HepG2 (cell line): Measurements from ENCODE around the gene CPS1. TPM values are rescaled to one million over a fixed set of nuclear protein-coding genes. Genes with fewer than 3 reads are reported as not detected.

Source experiments
- ATAC-seq: fragments of 200-7000 bp; cut with Tn5 transposase; 3 replicates; pipeline ENCODE4 v1.9.1; 2020; ENCODE audit warnings: mild to moderate bottlenecking, moderate library complexity
- BruUV-seq: library from RNA; stranded (reverse); fragments of 400-500 nt; replicated peaks from 2 replicates; lab custom pipeline; 2021; lab: Mats Ljungman, UMichigan
- CTCF ChIA-PET: fragments of 300-600 bp; formaldehyde crosslinking; extraction: SDS; loops from one replicate; lab custom pipeline; 2021; ENCODE audit warnings: low total read pairs, inconsistent platforms, low intra/inter-chr PET ratio; lab: Yijun Ruan, JAX
- POLR2A ChIA-PET: fragments of 350-600 bp; sonication (Branson Sonifier 250); formaldehyde crosslinking; loops from one replicate; lab custom pipeline; 2020; ENCODE audit warnings: antibody characterized with exemption, inconsistent platforms; lab: Yijun Ruan, JAX
- DNase-seq: peaks from one replicate; pipeline ENCODE4 v3.0.0-alpha.2; 2015; ENCODE audit warnings: low spot score
- FAIRE-seq: peaks from 3 replicates; lab custom pipeline; 2011; peaks lifted over from hg19 to GRCh38; lab: Jason Lieb, UNC
- H2AFZ ChIP-seq: one replicate; pipeline ENCODE4 v1.6.1; 2011; ENCODE audit warnings: low read length, inconsistent platforms
- H3K27ac ChIP-seq: fragments of 300-600 bp; 3 replicates; pipeline ENCODE4 v1.8.0; 2011; ENCODE audit warnings: mixed run types, mild to moderate bottlenecking, mixed read lengths, low read length, inconsistent platforms; ENCODE audit not compliant: insufficient read depth; ENCODE audit errors: extremely low read length
- H3K27me3 ChIP-seq, 2 experiments: fragments of 200-600 bp in 1 of 2; 2 replicates in 1 of 2; 3 replicates in 1 of 2; pipeline versions ENCODE4 v1.6.0 to v1.8.0; 2011; ENCODE audit warnings: low read length in 2 of 2, mild to moderate bottlenecking in 2 of 2, moderate library complexity in 2 of 2, inconsistent platforms in 1 of 2; ENCODE audit not compliant: insufficient read depth in 2 of 2, control insufficient read depth in 1 of 2
- H3K36me3 ChIP-seq, 2 experiments: fragments of 200-600 bp in 1 of 2; replicated peaks in 1 of 2; 2 replicates in 1 of 2; 3 replicates in 1 of 2; pipeline versions ENCODE4 v1.5.1 to v1.8.0; 2011; ENCODE audit warnings: low read length in 2 of 2, inconsistent platforms in 1 of 2; ENCODE audit not compliant: insufficient read depth in 2 of 2, control insufficient read depth in 1 of 2
- H3K4me1 ChIP-seq: 2 replicates; pipeline ENCODE4 v1.5.1; 2012; ENCODE audit warnings: low read length, inconsistent platforms; ENCODE audit not compliant: insufficient read depth
- H3K4me2 ChIP-seq: 2 replicates; pipeline ENCODE4 v1.6.0; 2011; ENCODE audit warnings: low read depth, low read length, inconsistent platforms
- H3K4me3 ChIP-seq, 3 experiments: fragments of 200-600 bp in 1 of 3; sonication (generic), shearing (Covaris generic) in 1 of 3; replicated peaks in 1 of 3; 2 replicates each; pipeline ENCODE4 v1.5.1; 2011 to 2016; ENCODE audit warnings: low read length in 3 of 3, inconsistent platforms in 2 of 3, low read depth in 2 of 3, mild to moderate bottlenecking in 2 of 3, control low read depth in 1 of 3, mixed read lengths in 1 of 3; ENCODE audit not compliant: insufficient read depth in 1 of 3
- H3K79me2 ChIP-seq: one replicate; pipeline ENCODE4 v1.6.1; 2011; ENCODE audit warnings: low read length, inconsistent platforms; ENCODE audit not compliant: insufficient read depth
- H3K9ac ChIP-seq: 2 replicates; pipeline ENCODE4 v1.6.0; 2011; ENCODE audit warnings: mild to moderate bottlenecking, low read depth, low read length, inconsistent platforms; ENCODE audit not compliant: insufficient read depth
- H3K9me3 ChIP-seq: 2 replicates; pipeline ENCODE4 v1.5.1; 2012; ENCODE audit warnings: mild to moderate bottlenecking, low read length
- H4K20me1 ChIP-seq: 2 replicates; pipeline ENCODE4 v1.6.0; 2011; ENCODE audit warnings: inconsistent platforms, mild to moderate bottlenecking, low read length, moderate library complexity; ENCODE audit not compliant: insufficient read depth
- CBX2 ChIP-seq, 2 experiments: fragments of 200-600 bp in 1 of 2; sonication (generic); formaldehyde crosslinking in 1 of 2; IDR thresholded peaks; 2 replicates each; pipeline versions ENCODE4 v1.7.0 to v1.8.1; 2018 to 2022; ENCODE audit warnings: low read depth in 2 of 2, low read length in 1 of 2, mild to moderate bottlenecking in 1 of 2, missing genetic modification reagents in 1 of 2
- CREB1 ChIP-seq, 2 experiments: fragments of 450-650 bp in 1 of 2; IDR thresholded peaks; 2 replicates each; pipeline ENCODE4 v1.6.1; 2016 to 2017; ENCODE audit warnings: control low read depth in 1 of 2, mild to moderate bottlenecking in 1 of 2, missing compliant biosample characterization in 1 of 2, missing genetic modification characterization in 1 of 2
- MAFF ChIP-seq: IDR thresholded peaks from 2 replicates; pipeline ENCODE4 v1.6.1; 2011; ENCODE audit warnings: low read depth, low read length, improper control_type of control experiment
- POLR2G ChIP-seq: fragments of 200-400 bp; formaldehyde crosslinking; IDR thresholded peaks from 2 replicates; pipeline ENCODE4 v1.6.1; 2018; ENCODE audit warnings: mild to moderate bottlenecking, low read depth, low read length, moderate library complexity
- REPIN1 ChIP-seq: sonication (generic); formaldehyde crosslinking; IDR thresholded peaks from 2 replicates; pipeline ENCODE4 v1.8.0; 2022; ENCODE audit warnings: missing genetic modification reagents, low read depth, mild to moderate bottlenecking, borderline replicate concordance
- RNF2 ChIP-seq: fragments of 450-650 bp; conservative IDR thresholded peaks from 2 replicates; pipeline ENCODE4 v1.6.1; 2016; ENCODE audit warnings: low read depth
- SAFB2 ChIP-seq: sonication (generic); formaldehyde crosslinking; IDR thresholded peaks from 2 replicates; pipeline ENCODE4 v1.5.1; 2020; ENCODE audit warnings: missing genetic modification reagents, low read depth, mild to moderate bottlenecking, borderline replicate concordance
- SIX4 ChIP-seq: sonication (generic); formaldehyde crosslinking; IDR thresholded peaks from 2 replicates; pipeline ENCODE4 v1.4.0; 2020; ENCODE audit warnings: missing genetic modification reagents
- SOX5 ChIP-seq: IDR thresholded peaks from 2 replicates; pipeline ENCODE4 v1.6.1; 2016; ENCODE audit warnings: borderline replicate concordance
- YEATS2 ChIP-seq: sonication (generic); formaldehyde crosslinking; IDR thresholded peaks from 2 replicates; pipeline ENCODE4 v1.4.0; 2020; ENCODE audit warnings: missing genetic modification reagents, borderline replicate concordance
- ZNF143 ChIP-seq: sonication (generic); formaldehyde crosslinking; IDR thresholded peaks from 2 replicates; pipeline ENCODE4 v1.4.0; 2020; ENCODE audit warnings: missing genetic modification reagents
- ZNF564 ChIP-seq: sonication (generic); formaldehyde crosslinking; IDR thresholded peaks from 2 replicates; pipeline ENCODE4 v1.8.1; 2023; ENCODE audit warnings: mild to moderate bottlenecking, missing genetic modification reagents
- WGBS: methylation state at CpG from one replicate; pipeline ENCODE4 v1.1.6; 2017; ENCODE audit warnings: low lambda C conversion rate; 5-methylcytosine and 5-hydroxymethylcytosine counted together
- in situ Hi-C: cut with HindIII; loops from 2 replicates; pipeline ENCODE4 v1.10.0; 2017; ENCODE audit warnings: low pct_unique_long_range_greater_than_20kb; ENCODE audit not compliant: extremely low pct_ligation_motif_present
- intact Hi-C: fragments of 100-400 bp; cut with micrococcal nuclease; formaldehyde crosslinking; loops from one replicate; pipeline ENCODE4 v1.10.0; 2022; ENCODE audit not compliant: unreplicated experiment
- polyA plus RNA-seq, 8 experiments: library from polyadenylated mRNA; depleted of rRNA in 3 of 8; stranded (reverse) in 7 of 8; unstranded in 1 of 8; fragments of >200 nt; fragmentation: Illumina TruSeq in 4 of 8; extraction: Trizol in 4 of 8; gene quantifications; 2 replicates each; pipeline versions ENCODE4 v1.2.1 to v1.2.3, GENCODE V29; 2011 to 2016; ENCODE audit warnings: low read depth in 4 of 8, missing spikeins in 1 of 8, mixed read lengths in 1 of 8; ENCODE audit not compliant: insufficient read depth in 1 of 8
- total RNA-seq, 5 experiments: library from RNA; depleted of rRNA; stranded (reverse); fragments of >200 nt; fragmentation: Illumina TruSeq; extraction: Trizol; gene quantifications; 2 replicates each; pipeline ENCODE4 v1.2.3, GENCODE V29; 2016; ENCODE audit warnings: low read depth in 1 of 5
- TF ChIP-seq, protein P1 (sequence below): sonication (generic); formaldehyde crosslinking; IDR thresholded peaks from 2 replicates; pipeline ENCODE4 v1.4.0; 2020; ENCODE audit warnings: missing genetic modification reagents
- TF ChIP-seq, protein P2 (sequence below): sonication (generic); formaldehyde crosslinking; IDR thresholded peaks from 2 replicates; pipeline ENCODE4 v1.4.0; 2020; ENCODE audit warnings: low read depth, mild to moderate bottlenecking, missing genetic modification reagents

CPS1 gene
- total and polyA plus RNA-seq, 2 of the 13 experiments (the other 11 are each of a cell fraction or from before 2014, with no cell fraction given) = 24.4 to 51.7 TPM

DNA sequence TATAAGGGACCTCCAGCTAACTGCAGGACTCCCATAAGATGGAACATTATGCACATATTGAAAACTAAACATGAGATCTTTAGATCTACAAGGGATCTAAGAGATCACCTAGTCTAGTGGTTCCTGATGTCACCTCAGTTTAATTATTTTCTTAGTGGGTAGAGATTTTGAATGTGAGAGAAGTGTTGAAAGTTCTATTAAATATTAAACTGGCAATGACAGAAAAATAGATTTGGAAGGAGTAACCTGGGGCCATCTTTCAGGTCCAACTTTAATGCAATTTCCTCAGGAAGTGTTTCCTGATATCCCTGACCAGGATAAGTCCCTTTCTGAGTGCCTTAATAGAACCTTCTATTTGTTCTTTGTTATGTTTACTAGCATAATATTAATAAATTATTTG is 29.1 kb upstream of the CPS1 start (continued):
- TF ChIP-seq, protein P1, sequence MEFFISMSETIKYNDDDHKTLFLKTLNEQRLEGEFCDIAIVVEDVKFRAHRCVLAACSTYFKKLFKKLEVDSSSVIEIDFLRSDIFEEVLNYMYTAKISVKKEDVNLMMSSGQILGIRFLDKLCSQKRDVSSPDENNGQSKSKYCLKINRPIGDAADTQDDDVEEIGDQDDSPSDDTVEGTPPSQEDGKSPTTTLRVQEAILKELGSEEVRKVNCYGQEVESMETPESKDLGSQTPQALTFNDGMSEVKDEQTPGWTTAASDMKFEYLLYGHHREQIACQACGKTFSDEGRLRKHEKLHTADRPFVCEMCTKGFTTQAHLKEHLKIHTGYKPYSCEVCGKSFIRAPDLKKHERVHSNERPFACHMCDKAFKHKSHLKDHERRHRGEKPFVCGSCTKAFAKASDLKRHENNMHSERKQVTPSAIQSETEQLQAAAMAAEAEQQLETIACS = no peak
- TF ChIP-seq MAFF = no peak
- no peak for TF ChIP-seq POLR2G
- TF ChIP-seq, all 625 proteins: peak for 0

DNA sequence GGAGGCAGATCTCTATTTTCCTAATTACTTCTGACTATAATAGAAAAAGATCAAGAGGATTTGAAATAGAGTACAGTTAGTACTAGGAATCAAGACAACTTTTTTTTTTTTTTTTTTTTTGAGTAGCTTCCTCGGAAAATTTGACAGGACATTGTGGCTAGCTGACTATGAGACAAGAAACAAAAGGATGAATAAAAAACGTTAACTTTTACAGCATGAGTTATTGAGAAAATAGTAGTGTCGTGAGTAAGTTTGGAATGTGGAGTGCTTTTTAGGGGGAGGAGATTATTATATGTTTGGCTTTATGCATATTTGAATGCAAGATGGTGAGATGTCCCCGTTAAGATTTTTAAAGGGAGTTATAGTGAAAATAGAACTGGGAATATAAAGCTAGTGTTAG is 27.7 kb upstream of the CPS1 start:
- no peaks in the 10 kb centered on the region for H4K20me1 ChIP-seq
- no peak overlapping the region for H3K4me3 ChIP-seq
- H2AFZ ChIP-seq = no peak overlapping the region
- CTCF ChIA-PET = no interaction called here
- no peaks in the 10 kb centered on the region for H3K9me3 ChIP-seq
- WGBS = 92% methylated on average over 4 of the region's 4 CpGs
- no peak overlapping the region for H3K27ac ChIP-seq
- H3K9ac ChIP-seq = no peak overlapping the region
- ATAC-seq (no peak), DNase-seq (no peak), FAIRE-seq (no peak)
- POLR2A ChIA-PET = interaction anchor here (0.7 kb wide), 1 partner anchor 136 kb away, joined by 3 read pairs; no protein-coding TSS in a partner anchor
- H3K4me1 ChIP-seq = peaks cover 21% of the 10 kb centered on the region
- H3K4me2 ChIP-seq = no peak overlapping the region
- H3K27me3 ChIP-seq = no peaks in the 10 kb centered on the region
- in situ Hi-C loops = no loop called here
- H3K36me3 ChIP-seq = no peaks in the 10 kb centered on the region
- no peaks in the 10 kb centered on the region for H3K79me2 ChIP-seq
- intact Hi-C loops = no loop called here
- BruUV-seq = no TSS peak
- TF ChIP-seq CBX2 (IDR thresholded peaks at IDR 0.05; ENCODE audit: low read depth, low read length) (no peak), CBX2 (CRISPR knock-in tag; IDR thresholded peaks at IDR 0.05; ENCODE audit: low read depth) (no peak), SOX5 (CRISPR knock-in tag) (no peak), YEATS2 (CRISPR knock-in tag) (no peak), SIX4 (CRISPR knock-in tag) (no peak), SAFB2 (CRISPR knock-in tag) (no peak), ZNF564 (CRISPR knock-in tag) (no peak), CREB1 (IDR thresholded peaks at IDR 0.05) (no peak), CREB1 (CRISPR knock-in tag; IDR thresholded peaks at IDR 0.05) (no peak), ZNF143 (no peak), RNF2 (no peak), REPIN1 (CRISPR knock-in tag) (no peak)
- TF ChIP-seq, protein P2, sequence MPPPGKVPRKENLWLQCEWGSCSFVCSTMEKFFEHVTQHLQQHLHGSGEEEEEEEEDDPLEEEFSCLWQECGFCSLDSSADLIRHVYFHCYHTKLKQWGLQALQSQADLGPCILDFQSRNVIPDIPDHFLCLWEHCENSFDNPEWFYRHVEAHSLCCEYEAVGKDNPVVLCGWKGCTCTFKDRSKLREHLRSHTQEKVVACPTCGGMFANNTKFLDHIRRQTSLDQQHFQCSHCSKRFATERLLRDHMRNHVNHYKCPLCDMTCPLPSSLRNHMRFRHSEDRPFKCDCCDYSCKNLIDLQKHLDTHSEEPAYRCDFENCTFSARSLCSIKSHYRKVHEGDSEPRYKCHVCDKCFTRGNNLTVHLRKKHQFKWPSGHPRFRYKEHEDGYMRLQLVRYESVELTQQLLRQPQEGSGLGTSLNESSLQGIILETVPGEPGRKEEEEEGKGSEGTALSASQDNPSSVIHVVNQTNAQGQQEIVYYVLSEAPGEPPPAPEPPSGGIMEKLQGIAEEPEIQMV = no peak
